HCT116 (cell line): Measurements from ENCODE around the gene PVALEF. TPM values are rescaled to one million over a fixed set of nuclear protein-coding genes. Genes with fewer than 3 reads are reported as not detected.

Experiments
- ATAC-seq: fragments of 200-7000 bp; cut with Tn5 transposase; 2 replicates; pipeline ENCODE4 v1.9.1; 2020; ENCODE audit warnings: mild to moderate bottlenecking, moderate library complexity
- BruUV-seq: library from RNA; stranded (reverse); fragments of 400-500 nt; replicated peaks from 2 replicates; lab custom pipeline; 2021; lab: Mats Ljungman, UMichigan
- CTCF ChIA-PET: fragments of 300-600 bp; sonication (Branson Sonifier 250); formaldehyde crosslinking; loops from one replicate; lab custom pipeline; 2021; ENCODE audit warnings: antibody characterized with exemption; lab: Charles Lee
- POLR2A ChIA-PET: fragments of 300-600, 350-600 bp; sonication (Branson Sonifier 250); formaldehyde crosslinking; loops from one replicate; lab custom pipeline; 2021; ENCODE audit warnings: antibody characterized with exemption; lab: Charles Lee
- RAD21 ChIA-PET, 2 experiments: fragments of 300-600 bp; sonication (Branson Sonifier 250); formaldehyde crosslinking; loops; one replicate each; lab custom pipeline; 2023; ENCODE audit warnings: low total read pairs in 2 of 2; ENCODE audit not compliant: uncharacterized antibody in 2 of 2, unreplicated experiment in 2 of 2, low non-redundant PET in 1 of 2; lab: Charles Lee
- DNase-seq: peaks from one replicate; pipeline ENCODE4 v3.0.0-alpha.2; 2010; ENCODE audit warnings: low read depth, low spot score
- H2AFZ ChIP-seq: fragments of 200-600 bp; shearing (Covaris generic), sonication (generic); 2 replicates; pipeline ENCODE4 v1.6.1; 2017; ENCODE audit warnings: low read depth, mixed run types, mixed read lengths, antibody characterized with exemption, low read length; ENCODE audit not compliant: poor library complexity, severe bottlenecking
- H3K27ac ChIP-seq: 2 replicates; pipeline ENCODE4 v1.5.1; 2012; ENCODE audit warnings: low read depth, low read length
- H3K27me3 ChIP-seq: fragments of 200-600 bp; sonication (generic); 2 replicates; pipeline ENCODE4 v1.6.1; 2016; ENCODE audit warnings: mixed run types, low read length, mixed read lengths; ENCODE audit not compliant: insufficient read depth
- H3K36me3 ChIP-seq, 2 experiments: fragments of 200-500 bp in 1 of 2; fragments of 200-600 bp in 1 of 2; sonication (Bioruptor generic) in 1 of 2; sonication (generic) in 1 of 2; 2 replicates each; pipeline versions ENCODE4 v1.5.1 to v1.6.1; 2014 to 2016; ENCODE audit warnings: low read length in 2 of 2, inconsistent platforms in 1 of 2, mixed read lengths in 1 of 2, mixed run types in 1 of 2; ENCODE audit not compliant: insufficient read depth in 2 of 2, control insufficient read depth in 1 of 2
- H3K4me1 ChIP-seq, 2 experiments: fragments of 200-600 bp in 1 of 2; sonication (generic) in 1 of 2; 2 replicates each; pipeline versions ENCODE4 v1.5.1 to v1.6.1; 2012 to 2017; ENCODE audit warnings: low read length in 2 of 2, inconsistent platforms in 1 of 2, mild to moderate bottlenecking in 1 of 2, mixed read lengths in 1 of 2, mixed run types in 1 of 2, moderate library complexity in 1 of 2; ENCODE audit not compliant: insufficient read depth in 2 of 2, control insufficient read depth in 1 of 2
- H3K4me2 ChIP-seq: fragments of 200-600 bp; sonication (generic); 2 replicates; pipeline ENCODE4 v1.6.1; 2017; ENCODE audit warnings: mixed run types, low read length, mixed read lengths
- H3K4me3 ChIP-seq, 2 experiments: fragments of 200-600 bp in 1 of 2; sonication (generic) in 1 of 2; replicated peaks in 1 of 2; 2 replicates each; pipeline ENCODE4 v1.5.1; 2011 to 2016; ENCODE audit warnings: low read length in 2 of 2, control low read depth in 1 of 2, low read depth in 1 of 2, mild to moderate bottlenecking in 1 of 2, mixed read lengths in 1 of 2, mixed run types in 1 of 2
- H3K79me2 ChIP-seq: fragments of 200-600 bp; sonication (generic); 2 replicates; pipeline ENCODE4 v1.6.1; 2017; ENCODE audit warnings: mild to moderate bottlenecking, mixed run types, low read length, moderate library complexity, mixed read lengths; ENCODE audit not compliant: insufficient read depth
- H3K9ac ChIP-seq: fragments of 200-600 bp; sonication (generic); 2 replicates; pipeline ENCODE4 v1.6.1; 2016; ENCODE audit warnings: low read length, mixed read lengths
- H3K9me2 ChIP-seq: fragments of 200-600 bp; sonication (generic), shearing (Covaris generic); 2 replicates; pipeline ENCODE4 v1.6.1; 2017; ENCODE audit warnings: mixed run types, mild to moderate bottlenecking, moderate library complexity; ENCODE audit not compliant: insufficient read depth
- H3K9me3 ChIP-seq, 2 experiments: fragments of 200-500 bp in 1 of 2; fragments of 200-600 bp in 1 of 2; sonication (Bioruptor generic) in 1 of 2; sonication (generic) in 1 of 2; 2 replicates each; pipeline ENCODE4 v1.6.1; 2014 to 2017; ENCODE audit warnings: low read length in 2 of 2, mixed read lengths in 2 of 2, inconsistent platforms in 1 of 2, low read depth in 1 of 2, mild to moderate bottlenecking in 1 of 2, mixed run types in 1 of 2, moderate library complexity in 1 of 2; ENCODE audit not compliant: control insufficient read depth in 1 of 2, insufficient read depth in 1 of 2
- H4K20me1 ChIP-seq: fragments of 200-600 bp; sonication (generic), shearing (Covaris generic); 2 replicates; pipeline ENCODE4 v1.6.1; 2017; ENCODE audit warnings: mixed run types, mild to moderate bottlenecking, moderate library complexity; ENCODE audit not compliant: insufficient read depth
- ATF3 ChIP-seq: IDR thresholded peaks from 2 replicates; pipeline ENCODE4 v1.6.1; 2012
- CTCF ChIP-seq, 3 experiments: fragments of 200-600 bp in 1 of 3; sonication (generic) in 1 of 3; IDR thresholded peaks in 2 of 3; conservative IDR thresholded peaks in 1 of 3; 2 replicates each; pipeline ENCODE4 v1.5.1; 2012 to 2017; ENCODE audit warnings: low read depth in 2 of 3, low read length in 2 of 3, antibody characterized with exemption in 1 of 3, borderline replicate concordance in 1 of 3, control low read depth in 1 of 3, mild to moderate bottlenecking in 1 of 3, mixed read lengths in 1 of 3, mixed run types in 1 of 3, moderate library complexity in 1 of 3; ENCODE audit not compliant: insufficient read depth in 1 of 3
- EGR1 ChIP-seq: IDR thresholded peaks from 2 replicates; pipeline ENCODE4 v1.6.1; 2012; ENCODE audit warnings: low read depth
- EZH2 ChIP-seq: fragments of 200-600 bp; sonication (generic); IDR thresholded peaks from 2 replicates; pipeline ENCODE4 v1.6.1; 2017; ENCODE audit warnings: antibody characterized with exemption, mixed run types
- FOSL1 ChIP-seq: IDR thresholded peaks from 2 replicates; pipeline ENCODE4 v1.6.1; 2012; ENCODE audit warnings: low read depth
- POLR2AphosphoS5 ChIP-seq: IDR thresholded peaks from 2 replicates; pipeline ENCODE4 v1.6.1; 2011; ENCODE audit warnings: mild to moderate bottlenecking, low read depth, low read length, moderate library complexity
- RAD21 ChIP-seq: IDR thresholded peaks from 2 replicates; pipeline ENCODE4 v1.6.1; 2012; ENCODE audit warnings: low read depth, mild to moderate bottlenecking
- SP1 ChIP-seq: IDR thresholded peaks from 2 replicates; pipeline ENCODE4 v1.6.1; 2012; ENCODE audit warnings: low read depth
- TCF7L2 ChIP-seq: IDR thresholded peaks from 2 replicates; pipeline ENCODE4 v1.7.0; 2011; ENCODE audit warnings: borderline replicate concordance, inconsistent platforms; ENCODE audit not compliant: insufficient read depth, insufficient read length; ENCODE audit errors: extremely low read depth
- ZBTB33 ChIP-seq: IDR thresholded peaks from 2 replicates; pipeline ENCODE4 v1.6.1; 2011; ENCODE audit warnings: mild to moderate bottlenecking, low read length, moderate library complexity; ENCODE audit not compliant: insufficient replicate concordance; ENCODE audit errors: extremely low read depth
- ZFX ChIP-seq: fragments of 450-650 bp; IDR thresholded peaks from 2 replicates; pipeline ENCODE4 v1.6.1; 2017
- intact Hi-C: fragments of 100-400 bp; cut with micrococcal nuclease; formaldehyde crosslinking; loops from 2 replicates; pipeline ENCODE4 v1.10.0; 2022
- total RNA-seq: library from RNA; stranded (reverse); gene quantifications from one replicate; pipeline ENCODE4 v1.2.1, GENCODE V29; 2021; ENCODE audit not compliant: unreplicated experiment

Gene PVALEF
- total RNA-seq, 1 experiment from 2014 or later: not detected

GRCh38 chr17:81138500-81138899 lies 26.8 kb upstream of the PVALEF start:
- intact Hi-C loops: no loop called here
- no peaks in the 10 kb centered on the region for H3K79me2 ChIP-seq
- no peaks in the 10 kb centered on the region for H3K36me3 ChIP-seq
- no TSS peak for BruUV-seq
- DNase-seq (no peak), ATAC-seq (no peak)
- ChIA-PET RAD21 (no interaction called here), POLR2A (no interaction called here), CTCF (no interaction called here)
- no peak overlapping the region for H2AFZ ChIP-seq
- H3K9me2 ChIP-seq: no peaks in the 10 kb centered on the region
- no peak overlapping the region for H3K4me2 ChIP-seq
- no peaks in the 10 kb centered on the region for H3K27me3 ChIP-seq
- H3K27ac ChIP-seq: no peak overlapping the region
- peaks cover 6 to 15% of the 10 kb centered on the region in 2 experiments; a peak in 3 of 4 replicates for H3K4me1 ChIP-seq
- TF ChIP-seq ZFX (no peak), TCF7L2 (no peak), ZBTB33 (no peak), EGR1 (no peak), EZH2 (no peak), ATF3 (no peak)
- TF ChIP-seq, all 23 proteins: peak for 0
- H3K9ac ChIP-seq: no peak overlapping the region
- no peaks in the 10 kb centered on the region for H4K20me1 ChIP-seq
- H3K9me3 ChIP-seq: no peaks in the 10 kb centered on the region; a peak in 1 of 4 replicates
- H3K4me3 ChIP-seq: no peak overlapping the region

- Histone ChIP-seq H3K79me2 (no peaks in the 10 kb centered on the region), H3K9ac (no peak overlapping the region), H3K36me3 (no peaks in the 10 kb centered on the region)
- no peak for ATAC-seq
- no TSS peak for BruUV-seq
- RAD21 ChIA-PET: no interaction called here
- no peak for TF ChIP-seq FOSL1
- TF ChIP-seq EZH2: no peak
- TF ChIP-seq CTCF (IDR thresholded peaks at IDR 0.05 in 2 of 3, conservative IDR thresholded peaks at IDR 0.05 in 1 of 3; ENCODE audit: borderline replicate concordance in 1 of 3, insufficient read depth in 1 of 3, low read depth in 2 of 3, low read length in 2 of 3): no peak
- no peak for TF ChIP-seq SP1
- TF ChIP-seq RAD21: no peak
- no peak for TF ChIP-seq POLR2AphosphoS5
- TF ChIP-seq, all 23 proteins: peak for 0
- intact Hi-C loops: no loop called here
- peaks cover 6 to 12% of the 10 kb centered on the region in 2 experiments; a peak in 3 of 4 replicates for H3K4me1 ChIP-seq
- no peak overlapping the region for H3K4me3 ChIP-seq
- CTCF ChIA-PET: no interaction called here
- no peaks in the 10 kb centered on the region; a peak in 1 of 4 replicates for H3K9me3 ChIP-seq
- H3K4me2 ChIP-seq: no peak overlapping the region
- no peaks in the 10 kb centered on the region for H4K20me1 ChIP-seq
- DNase-seq: no peak
- no peaks in the 10 kb centered on the region for H3K9me2 ChIP-seq
- H3K27ac ChIP-seq: no peak overlapping the region
- H2AFZ ChIP-seq: no peak overlapping the region
- H3K27me3 ChIP-seq: no peaks in the 10 kb centered on the region
- POLR2A ChIA-PET: no interaction called here
These were observed 25.9 kb upstream of the PVALEF start for GRCh38 chr17:81139428-81139827.
